Measurements from ENCODE around the gene MGAT5.

MGAT5 gene

DNA sequence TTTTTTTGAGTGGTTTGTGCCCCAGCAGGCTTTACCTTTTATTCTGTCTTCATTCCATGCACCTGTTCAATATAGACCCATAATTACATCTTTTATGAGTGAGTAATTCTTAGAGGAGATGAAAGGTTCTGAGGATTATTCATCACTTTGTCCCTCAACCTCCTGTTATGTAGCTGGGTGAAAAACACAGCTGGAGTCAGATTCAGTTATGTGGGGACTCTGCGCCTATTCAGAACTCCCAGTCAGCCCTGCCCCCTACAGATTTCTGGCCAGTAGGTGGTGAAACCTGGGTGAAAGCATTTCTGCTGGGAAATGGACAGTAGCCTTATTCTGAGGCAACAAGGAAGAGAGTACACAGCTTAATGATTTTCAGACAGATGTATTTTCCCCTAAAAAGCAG is 107.8 kb downstream of the MGAT5 start:
- DNase-seq (ENCODE audit: insufficient read length, low spot score): no peak
- FAIRE-seq: no peak

DNA sequence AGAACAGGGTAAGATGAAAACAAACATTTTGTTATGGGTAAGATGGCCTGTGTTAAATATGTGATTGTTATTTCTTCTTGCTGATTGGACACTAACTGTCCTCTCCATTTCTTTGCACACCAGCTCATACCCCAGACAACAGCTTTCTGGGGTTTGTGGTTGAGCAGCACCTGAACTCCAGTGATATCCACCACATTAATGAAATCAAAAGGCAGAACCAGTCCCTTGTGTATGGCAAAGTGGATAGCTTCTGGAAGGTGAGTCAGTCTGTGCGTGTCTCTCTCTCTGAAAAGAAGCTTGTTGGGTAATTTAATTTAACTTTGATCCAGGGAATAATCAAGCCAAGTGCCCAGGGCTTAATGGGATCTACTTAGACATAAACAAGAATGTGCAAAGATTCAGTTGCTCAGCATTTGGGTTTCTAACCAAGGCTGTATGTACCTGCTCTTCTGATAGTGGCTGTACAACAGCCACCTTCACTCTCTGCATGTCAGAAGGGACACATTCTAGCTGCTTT is 108.3 kb downstream of the MGAT5 start:
- FAIRE-seq: no peak
- DNase-seq (ENCODE audit: insufficient read length, low spot score): no peak

DNA sequence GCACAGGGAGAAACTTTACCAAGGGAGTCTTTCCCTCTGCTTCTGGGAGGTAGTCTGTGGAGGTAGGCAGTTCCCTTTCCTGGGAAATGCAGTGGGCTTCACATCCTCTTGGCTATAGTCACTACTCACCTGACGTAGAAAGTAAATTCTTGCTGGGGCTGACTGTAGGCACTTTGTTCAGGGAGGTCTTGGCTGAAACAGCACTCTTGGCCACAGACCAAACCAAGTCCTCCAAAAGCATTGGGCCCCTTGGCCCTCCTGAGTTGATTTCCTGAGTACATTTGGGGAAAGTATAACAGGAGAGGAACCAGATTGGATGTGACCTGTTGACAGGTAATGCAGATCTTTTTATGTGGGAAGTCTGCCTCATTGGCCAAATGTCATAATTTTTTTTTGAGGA is 108.9 kb downstream of the MGAT5 start:
- no peak for FAIRE-seq
- no peak for DNase-seq (ENCODE audit: insufficient read length, low spot score)

DNA sequence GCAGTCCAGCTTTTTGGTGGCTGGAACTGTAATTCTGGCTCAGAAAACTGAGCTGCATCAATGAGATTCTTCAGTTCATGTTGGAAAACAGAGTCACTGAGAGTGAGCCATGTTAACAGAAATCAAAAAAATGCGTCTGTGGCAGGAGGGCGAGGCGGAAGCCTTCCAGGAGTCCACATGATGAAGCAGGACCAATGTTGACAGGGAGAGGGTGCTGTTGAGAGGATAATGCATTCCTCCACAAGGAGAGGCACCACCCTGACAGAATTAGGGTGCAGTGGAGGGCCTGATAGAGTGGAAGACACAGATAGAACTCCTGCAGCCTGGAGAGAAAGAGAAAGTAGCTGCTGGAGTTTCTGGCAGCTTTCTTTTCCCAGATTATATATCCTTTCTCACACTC is 111.5 kb downstream of the MGAT5 start:
- DNase-seq (ENCODE audit: insufficient read length, low spot score) (no peak), FAIRE-seq (no peak)

DNA sequence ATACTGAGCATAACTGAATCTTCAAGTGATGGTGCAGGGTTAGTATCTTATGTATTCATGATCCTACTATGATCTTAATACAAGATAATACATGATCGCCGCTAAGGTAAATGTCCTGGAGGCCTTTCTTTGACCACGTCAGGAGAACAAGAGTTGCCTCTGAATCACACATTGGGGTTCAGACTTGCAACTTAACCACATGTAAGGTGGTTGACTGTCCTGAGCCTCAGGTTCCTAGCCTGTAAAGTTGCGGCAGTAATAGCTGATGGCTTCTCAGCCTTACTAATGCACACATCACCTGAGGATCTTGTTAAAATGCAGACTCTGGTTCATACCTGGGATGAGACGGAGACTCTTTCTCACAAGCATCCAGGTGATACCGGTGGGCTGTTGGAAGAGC is 112.5 kb downstream of the MGAT5 start:
- no peak for FAIRE-seq

DNA sequence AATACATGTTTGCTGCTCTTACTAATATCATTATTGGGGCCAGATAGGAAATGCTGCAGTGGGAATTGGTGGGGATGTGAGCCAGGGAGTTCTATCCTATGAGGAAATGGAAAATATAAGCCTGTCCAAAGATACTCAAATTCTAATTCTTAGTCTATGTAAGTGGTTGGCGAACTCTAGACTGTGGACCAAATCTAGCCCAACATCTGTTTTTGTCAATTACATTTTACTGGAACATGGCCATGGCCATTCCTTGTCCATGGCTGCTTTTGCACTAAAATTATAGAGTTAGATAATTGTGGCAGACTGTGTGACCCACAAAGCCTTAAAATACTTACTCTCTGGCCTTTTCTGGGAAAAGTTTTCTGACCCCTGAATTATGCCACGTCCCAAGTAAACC is 113.3 kb downstream of the MGAT5 start:
- DNase-seq (ENCODE audit: insufficient read length, low spot score) (no peak), FAIRE-seq (no peak)

More for the DNA sequence above, 112.5 kb downstream of the MGAT5 start:
- no peak for DNase-seq (ENCODE audit: insufficient read length, low spot score)

DNA sequence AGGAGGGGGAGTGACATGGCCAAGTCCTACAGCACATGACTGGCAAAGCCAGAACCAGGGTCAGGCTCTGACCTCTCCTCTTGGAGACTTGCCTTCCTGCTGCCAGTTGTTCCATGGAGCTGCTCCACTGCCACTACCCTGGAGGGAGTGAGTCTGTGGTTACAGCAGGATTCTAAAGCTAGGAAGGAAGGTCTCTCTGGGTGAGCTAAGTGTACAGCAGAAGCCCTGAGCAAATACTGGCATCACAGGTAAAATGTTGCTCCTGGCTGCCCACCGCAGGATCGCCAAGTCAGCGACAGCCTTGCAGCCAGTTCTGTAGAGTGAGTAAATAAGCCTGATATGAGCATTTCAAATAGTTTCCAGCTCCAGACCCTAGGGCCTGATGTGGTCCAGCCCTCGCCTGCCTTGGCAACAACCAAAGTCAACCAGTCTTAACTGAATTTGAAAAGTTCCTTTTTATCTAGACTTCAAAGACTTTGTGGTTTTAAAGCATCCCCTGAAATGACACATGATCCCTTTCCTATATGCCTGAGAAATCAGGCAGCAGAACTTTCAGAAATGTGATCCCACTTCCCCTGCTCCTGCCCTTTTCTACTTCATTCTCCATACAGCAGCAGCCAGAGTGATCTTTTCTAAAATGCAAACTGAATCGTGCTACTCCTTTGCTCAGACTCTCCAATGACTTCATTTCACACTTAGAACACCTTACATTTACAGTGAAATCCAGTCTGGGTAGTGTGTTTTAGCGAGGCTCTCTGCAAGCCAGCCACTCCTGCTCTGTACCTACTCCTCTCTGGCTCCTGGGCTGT is 114.3 kb downstream of the MGAT5 start:
- DNase-seq (ENCODE audit: insufficient read length, low spot score): no peak
- no peak for FAIRE-seq

DNA sequence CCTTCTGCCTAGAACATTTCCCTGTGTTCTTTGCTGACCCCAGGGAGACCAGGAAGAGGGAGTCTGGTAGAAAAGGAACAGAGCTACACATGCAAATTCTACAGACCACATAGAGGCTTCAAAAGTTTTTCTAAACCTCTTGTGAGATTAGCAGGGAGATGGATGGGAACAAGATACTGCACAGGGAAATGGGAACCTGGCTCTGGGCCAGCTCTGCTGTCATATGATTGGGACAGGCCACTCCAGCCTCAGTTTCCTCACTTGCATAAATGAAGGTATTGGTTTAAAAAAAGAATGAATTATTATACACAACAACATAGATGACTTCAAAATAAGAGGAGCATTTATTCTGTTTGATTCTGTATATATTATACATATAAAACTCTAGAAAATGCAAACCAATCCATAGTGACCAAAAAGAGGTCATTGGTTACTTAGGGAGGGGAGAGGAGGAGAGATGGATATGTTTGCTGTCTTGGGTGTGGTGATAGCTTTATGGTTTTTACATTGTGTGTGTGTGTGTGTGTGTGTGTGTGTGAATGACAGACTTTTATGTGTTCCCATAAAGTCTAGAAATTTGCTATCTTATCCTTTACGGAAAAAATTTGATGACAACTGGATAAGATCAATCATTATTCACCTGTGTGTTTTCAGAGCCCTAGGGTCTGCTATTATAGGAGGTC is 115.5 kb downstream of the MGAT5 start:
- DNase-seq (ENCODE audit: insufficient read length, low spot score) (no peak), FAIRE-seq (no peak)

DNA sequence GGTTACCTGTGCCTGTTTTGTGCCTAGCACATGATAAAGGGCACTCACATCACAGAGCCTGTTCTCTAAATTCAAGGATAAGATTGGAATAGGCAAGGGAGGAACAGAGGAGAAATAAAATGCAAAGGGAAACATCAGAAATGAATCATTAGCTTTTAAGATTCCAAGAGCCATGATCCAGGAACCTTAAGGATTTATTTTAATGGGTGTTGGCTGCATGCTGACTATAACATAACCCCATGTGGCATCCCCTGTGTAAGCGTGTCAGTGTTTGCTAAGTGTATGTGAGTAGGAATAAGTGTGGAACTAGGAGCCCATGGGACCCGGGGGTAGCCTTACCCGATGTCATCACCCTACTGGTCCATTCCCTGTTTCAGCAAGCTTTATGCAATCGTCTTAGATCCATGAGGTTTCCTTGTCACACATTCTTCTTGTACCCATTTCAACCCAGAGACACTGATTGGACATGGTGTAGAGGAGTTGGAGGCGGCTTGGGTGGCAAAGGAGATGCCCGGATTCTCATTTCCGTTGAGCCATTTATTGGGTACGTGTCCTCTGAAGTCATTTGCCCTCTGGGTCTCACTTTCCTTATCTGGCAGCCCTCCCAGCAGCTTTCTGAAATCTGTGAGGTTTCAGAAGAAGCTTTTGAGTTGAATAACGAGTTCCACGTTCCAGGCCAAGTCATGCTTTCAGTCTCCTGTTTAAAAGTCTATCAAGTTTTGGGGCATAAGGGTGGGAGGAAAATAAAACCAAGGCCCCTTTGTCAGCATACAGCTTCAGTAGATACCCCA is 117.0 kb downstream of the MGAT5 start:
- FAIRE-seq (no peak), DNase-seq (ENCODE audit: insufficient read length, low spot score) (no peak)

DNA sequence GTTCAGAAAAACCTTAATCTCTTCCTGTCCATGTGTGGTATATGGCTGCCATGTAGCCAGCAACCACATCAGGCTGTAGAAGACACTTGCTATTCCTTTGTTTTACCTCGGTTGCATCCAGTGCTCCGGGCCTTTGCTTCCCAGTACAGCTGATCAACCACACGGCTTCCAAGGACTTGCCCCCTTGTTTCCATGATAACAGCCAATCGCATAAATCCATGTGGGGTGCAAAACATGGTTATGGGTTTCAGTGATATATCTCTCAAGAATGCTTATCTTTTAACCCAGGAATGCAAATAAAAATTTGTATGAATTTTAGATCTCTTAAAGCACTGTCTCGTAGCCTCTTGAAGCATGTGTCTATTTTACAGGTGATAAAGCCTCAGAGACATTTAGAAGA is 118.3 kb downstream of the MGAT5 start:
- DNase-seq (ENCODE audit: insufficient read length, low spot score): no peak
- FAIRE-seq: no peak

DNA sequence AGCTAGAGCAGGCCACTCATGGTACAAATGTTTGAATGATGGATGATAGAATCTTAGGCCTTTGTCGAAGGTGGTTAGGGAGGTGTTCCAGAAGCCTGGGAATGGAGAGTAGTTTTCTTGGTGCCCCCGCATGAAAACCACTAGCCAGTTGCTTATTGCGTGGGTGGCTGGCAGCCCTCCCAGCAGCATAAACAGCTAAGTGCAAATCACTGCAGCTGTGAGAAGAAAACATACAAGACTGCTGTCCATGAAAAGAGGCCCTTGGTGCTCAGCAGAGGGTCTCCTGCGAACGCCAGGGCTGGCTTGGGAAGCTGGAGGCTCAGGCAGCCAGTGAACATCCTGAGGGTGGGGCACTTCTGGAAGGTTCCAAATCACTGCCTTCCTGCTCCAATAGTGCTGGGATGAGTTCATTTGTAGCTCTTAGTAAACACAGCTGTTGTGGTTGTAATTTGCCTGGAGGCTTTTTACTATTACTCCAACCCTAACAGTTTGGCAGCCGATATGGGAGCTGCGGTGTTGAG is 118.8 kb downstream of the MGAT5 start:
- FAIRE-seq (no peak), DNase-seq (ENCODE audit: insufficient read length, low spot score) (no peak)

DNA sequence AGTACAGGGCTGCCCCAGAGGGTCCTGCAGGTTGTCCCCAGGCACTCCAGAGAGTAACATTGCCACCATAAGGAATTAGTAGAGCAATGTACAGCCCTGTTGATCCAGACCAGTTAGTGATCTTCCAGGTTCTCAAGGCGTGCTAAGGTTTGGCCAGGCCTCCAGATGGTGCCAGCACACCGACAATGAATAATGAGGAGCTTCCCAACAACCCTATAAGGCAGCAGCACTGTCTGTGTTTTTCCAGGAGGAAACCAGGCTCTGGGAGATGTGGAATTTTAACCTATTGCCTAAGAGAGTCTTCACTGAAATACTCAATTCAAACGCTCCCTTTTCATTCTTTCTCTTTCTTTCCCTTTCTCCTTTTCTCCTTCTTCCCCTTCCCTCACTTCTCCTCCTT is 122.1 kb downstream of the MGAT5 start:
- no peak for FAIRE-seq
- DNase-seq (ENCODE audit: insufficient read length, low spot score): no peak

DNA sequence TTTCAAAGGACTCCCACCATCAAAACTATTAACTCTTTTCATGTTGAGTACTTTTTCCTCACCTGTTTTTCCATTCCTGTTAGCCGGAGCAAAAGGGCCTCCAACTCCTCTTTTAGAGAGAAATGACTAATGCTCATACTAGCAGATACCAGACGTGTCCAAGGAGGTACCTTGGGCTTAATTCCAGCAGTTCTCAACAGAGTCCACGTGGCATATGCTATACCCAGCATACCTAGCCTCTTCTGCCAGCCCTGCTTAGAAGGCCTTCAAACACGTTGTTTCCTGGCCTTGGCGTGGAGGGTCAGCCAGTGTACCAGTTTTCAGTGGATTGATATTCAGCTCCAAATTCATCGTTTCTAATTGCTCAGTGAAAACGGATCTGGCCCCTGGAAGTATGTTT is 123.9 kb downstream of the MGAT5 start:
- FAIRE-seq (no peak), DNase-seq (ENCODE audit: insufficient read length, low spot score) (no peak)

DNA sequence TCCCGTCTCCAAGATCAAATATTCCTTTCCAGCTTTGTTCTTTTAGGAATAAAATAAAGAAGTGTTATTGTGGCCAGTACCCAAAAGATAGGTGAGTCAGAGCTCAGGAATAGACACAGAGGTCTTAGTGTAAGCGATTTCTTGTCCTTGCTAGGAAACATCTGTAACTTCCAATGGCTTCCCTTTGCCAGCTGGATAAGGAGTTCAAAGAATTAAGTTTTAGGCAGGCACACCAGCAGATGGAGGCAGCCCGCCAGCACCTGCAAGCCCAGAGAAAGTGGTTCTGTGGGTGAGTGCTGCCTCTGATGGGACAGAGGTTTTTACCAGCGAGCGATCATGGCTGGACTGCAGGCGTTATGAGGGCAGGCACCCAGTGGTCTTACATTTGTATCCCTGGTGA is 125.4 kb downstream of the MGAT5 start:
- DNase-seq (ENCODE audit: insufficient read length, low spot score): no peak
- FAIRE-seq: no peak

DNA sequence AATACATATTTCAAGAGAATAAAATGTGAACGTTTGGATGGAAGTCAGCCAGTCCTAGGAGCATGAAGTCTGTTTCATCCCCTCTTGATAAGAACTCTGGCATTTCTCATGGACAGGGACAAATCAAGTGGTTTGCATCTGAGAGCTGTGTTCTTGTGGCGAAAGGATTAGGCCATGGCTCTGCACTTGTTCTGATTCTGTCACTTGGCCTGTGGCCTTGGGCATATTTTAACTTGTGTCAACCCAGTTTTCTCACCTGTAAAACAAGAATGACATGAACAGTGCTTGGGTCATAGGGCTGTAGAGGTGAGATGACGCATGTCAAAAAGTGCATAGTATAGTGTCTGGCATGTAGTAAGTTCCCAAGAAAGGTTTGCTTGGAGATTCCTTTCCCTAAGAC is 125.8 kb downstream of the MGAT5 start:
- no peak for DNase-seq (ENCODE audit: insufficient read length, low spot score)
- FAIRE-seq: no peak

DNA sequence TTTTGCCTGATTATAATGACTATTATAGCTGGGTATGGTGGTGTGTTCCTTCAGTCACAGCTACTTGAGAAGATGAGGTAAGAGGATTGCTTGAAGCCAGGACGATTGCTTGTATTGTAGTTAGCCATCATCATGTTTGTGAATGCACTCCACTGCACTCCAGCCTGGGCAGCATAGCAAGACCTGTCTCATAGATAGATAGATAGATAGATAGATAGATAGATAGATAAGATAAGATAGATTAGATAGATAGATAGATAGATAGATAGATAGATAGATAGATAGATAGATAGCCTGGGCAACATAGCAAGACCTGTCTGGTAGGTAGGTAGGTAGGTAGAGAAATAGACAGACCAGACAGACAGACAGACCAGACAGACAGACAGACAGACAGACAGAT is 127.3 kb downstream of the MGAT5 start:
- FAIRE-seq (no peak), DNase-seq (ENCODE audit: insufficient read length, low spot score) (no peak)

DNA sequence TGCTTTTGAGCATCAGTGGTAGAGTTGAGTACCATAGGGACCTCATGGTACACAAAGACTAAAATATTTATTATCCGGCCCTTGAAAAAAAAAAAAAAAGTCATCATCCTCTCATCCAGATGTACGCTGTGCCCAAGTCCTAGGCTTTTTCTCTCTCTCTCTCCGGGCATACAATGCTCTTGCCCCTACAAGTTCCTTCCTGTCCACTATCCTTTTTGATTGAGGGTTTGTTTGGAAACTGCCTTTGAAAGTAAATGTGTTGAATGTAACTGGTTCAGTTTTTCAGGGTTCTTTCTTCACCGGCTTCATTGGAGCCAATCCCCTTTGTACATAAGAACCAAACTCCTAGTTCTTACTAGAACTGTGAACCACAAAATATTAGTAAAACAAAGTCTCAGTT is 130.3 kb downstream of the MGAT5 start:
- FAIRE-seq (no peak), DNase-seq (ENCODE audit: insufficient read length, low spot score) (no peak)

DNA sequence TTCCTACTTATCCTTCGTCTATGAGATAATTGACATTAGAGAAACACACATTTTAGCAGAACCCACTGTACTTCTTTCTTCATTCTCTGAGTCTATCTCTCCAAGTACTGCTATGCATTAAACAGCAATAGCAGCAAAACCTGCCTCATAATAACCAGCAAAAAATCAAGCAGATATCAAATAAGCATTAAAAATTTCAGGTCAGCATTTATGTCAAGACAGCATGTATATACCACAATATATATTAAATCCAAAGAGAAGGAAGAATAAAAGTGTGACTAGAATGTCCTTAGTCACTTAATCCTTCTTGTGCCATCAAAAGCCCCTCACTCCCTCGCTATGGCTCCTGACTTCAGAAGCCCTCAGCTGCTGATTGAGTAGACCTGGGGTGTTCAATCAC is 131.3 kb downstream of the MGAT5 start:
- DNase-seq (ENCODE audit: insufficient read length, low spot score) (no peak), FAIRE-seq (no peak)

DNA sequence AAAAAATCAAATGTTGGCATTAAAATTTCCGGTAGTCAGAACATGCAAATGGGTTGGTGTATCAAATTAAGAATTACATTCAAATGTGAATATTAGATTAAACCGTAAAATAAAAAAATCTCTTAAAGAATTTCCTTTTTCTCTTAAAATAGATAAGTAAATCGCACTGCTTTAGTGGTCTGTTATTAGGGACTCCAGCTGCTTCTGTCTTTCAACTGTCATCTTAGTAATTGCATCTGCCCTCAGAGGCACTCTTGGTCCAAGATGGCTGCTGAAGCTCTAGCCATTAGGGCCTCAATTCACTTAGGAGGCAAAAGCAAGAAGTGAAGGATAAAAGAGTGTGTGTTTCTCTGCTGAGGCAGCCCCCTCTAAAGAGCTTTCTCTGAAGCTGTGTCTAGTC is 132.4 kb downstream of the MGAT5 start:
- DNase-seq (ENCODE audit: insufficient read length, low spot score) (no peak), FAIRE-seq (no peak)

DNA sequence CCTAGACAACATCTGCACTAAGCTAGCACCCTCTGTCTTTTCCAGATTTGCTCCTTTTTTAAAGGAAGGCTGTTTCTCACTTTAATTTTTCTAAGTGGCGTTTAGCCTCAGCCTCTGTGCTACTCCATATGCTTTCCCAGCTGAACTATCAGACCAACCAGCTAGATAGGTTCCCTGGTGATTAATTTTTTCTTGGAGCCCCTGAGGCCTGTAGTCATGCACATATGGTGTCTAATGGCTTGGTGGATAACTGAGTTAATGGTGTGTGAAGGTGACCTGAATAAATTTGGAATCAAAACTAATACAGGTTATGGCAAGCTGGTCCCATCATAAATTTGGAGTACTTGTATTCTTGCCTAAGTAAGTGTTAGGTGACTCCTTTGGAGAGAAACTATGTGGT is 135.5 kb downstream of the MGAT5 start:
- FAIRE-seq (peak; percentile 35), DNase-seq (ENCODE audit: insufficient read length, low spot score) (no peak)

DNA sequence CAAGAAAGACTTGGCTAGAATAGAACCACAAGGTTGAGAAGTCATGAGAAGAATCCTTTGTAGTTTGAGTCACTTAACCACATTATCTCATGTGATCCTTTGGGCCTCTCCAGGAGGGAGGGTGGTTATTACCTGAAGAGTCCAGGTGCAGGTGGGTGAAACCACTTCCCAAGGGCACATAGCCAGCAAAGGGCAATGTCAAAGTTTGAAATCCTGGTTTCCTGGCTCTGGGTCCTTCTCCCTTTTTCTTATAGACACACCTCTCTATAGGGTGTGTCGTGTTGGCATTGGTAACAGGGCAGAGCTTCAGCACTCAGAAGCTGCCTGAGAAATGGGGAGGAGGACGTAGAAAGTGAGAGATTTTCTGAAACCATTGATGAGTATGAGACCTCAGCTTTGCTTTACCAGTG is 137.9 kb downstream of the MGAT5 start:
- DNase-seq (ENCODE audit: insufficient read length, low spot score): no peak
- peak; percentile 54 for FAIRE-seq
